Ramos (cell line): ENCODE results near the gene SLX4.
"Not testable (repeated sequence)": the region's sequence is repeated elsewhere in the genome, so short reads cannot be mapped to it uniquely, and the experiment has no call there.

Experiments
- in situ Hi-C: fragments of 300-500 bp; cut with MboI; formaldehyde crosslinking; loops from one replicate; pipeline ENCODE4 v1.14.3; 2022; ENCODE audit warnings: low sequenced_read_pairs; ENCODE audit not compliant: unreplicated experiment

Gene SLX4

DNA sequence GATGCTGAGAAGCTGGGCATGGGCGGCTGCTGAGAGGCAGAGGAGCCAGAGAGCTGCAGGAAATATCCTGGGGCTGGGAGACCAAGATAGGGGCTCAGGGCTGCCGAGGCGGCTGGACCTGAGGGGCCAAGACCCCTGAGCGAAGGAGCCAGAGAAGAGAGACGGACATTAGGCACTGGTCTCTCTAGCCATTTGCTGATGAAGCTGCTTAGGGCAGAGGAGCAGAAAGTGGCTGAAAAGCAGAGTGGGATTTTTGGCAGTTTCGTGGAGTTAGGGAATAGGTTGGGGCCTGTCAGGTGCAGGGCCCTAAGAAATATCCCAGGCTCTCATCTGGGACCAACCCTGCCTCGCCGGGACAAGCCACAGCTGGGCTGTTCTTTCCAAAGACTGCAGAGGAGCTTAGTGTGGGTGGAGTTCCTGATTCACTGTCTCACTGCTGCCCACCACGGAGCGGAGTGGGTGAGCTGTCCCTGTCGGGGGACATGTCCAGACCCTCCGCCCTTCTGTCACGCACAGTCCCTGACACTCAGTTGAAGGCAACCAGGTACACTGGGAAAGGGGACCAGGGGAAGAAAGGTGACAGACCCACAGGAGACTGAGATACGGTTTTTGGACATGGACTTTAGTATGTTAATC is 31.8 kb upstream of the SLX4 start:
- in situ Hi-C loops = no loop called here

GRCh38 chr16:3642397-3643094 is 31.1 kb upstream of the SLX4 start:
- in situ Hi-C loops = no loop called here

GRCh38 chr16:3641801-3642396 is 30.5 kb upstream of the SLX4 start:
- in situ Hi-C loops = no loop called here

DNA sequence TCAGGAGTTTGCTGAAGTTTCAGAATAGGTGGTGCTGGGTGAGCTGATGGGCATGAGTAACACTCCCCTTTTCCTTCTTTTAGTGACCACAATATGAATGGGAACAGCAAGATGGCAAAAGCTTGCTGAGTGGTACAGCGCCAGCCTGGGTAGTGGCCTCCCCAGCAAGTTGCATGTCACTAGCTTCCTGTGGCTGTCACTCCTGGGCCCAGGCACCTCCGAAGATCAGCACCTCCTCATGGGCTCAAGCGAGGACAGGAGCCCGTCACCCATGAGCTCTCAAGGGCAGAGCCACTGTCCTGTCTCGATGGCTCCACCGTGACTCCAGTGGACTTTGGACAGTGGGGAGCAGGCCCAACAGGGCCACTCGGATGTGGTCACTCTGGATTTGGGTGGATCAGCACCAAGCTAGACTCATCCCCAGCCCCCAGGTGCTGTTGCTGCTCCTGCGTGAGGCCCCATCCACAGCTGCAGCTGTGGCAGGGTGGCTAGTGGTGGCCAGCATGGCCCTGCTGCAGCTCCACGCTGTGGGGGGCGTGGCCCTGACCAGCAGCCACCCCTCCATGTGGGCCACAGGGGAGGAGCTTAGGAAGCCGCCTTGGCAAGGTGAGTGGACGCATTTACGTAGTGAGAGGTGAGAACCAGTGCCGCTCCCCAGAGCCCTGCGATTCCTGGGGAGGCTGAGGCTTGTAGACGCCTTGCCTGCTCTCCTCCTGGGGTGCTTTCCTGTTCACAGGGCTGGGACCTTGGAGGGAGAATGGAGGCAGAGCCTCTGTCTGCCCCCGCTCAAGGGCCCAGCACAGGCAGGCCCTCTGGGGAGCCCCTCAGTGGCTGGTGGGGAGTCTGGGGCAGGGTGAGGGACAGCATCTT is 29.5 kb upstream of the SLX4 start:
- in situ Hi-C loops = no loop called here

GRCh38 chr16:3640207-3640606 is 28.8 kb upstream of the SLX4 start:
- in situ Hi-C loops = no loop called here

- in situ Hi-C loops = no loop called here
These were observed 27.7 kb upstream of the SLX4 start for GRCh38 chr16:3638916-3639644.

GRCh38 chr16:3637371-3637923 is 26.0 kb upstream of the SLX4 start:
- in situ Hi-C loops = no loop called here

DNA sequence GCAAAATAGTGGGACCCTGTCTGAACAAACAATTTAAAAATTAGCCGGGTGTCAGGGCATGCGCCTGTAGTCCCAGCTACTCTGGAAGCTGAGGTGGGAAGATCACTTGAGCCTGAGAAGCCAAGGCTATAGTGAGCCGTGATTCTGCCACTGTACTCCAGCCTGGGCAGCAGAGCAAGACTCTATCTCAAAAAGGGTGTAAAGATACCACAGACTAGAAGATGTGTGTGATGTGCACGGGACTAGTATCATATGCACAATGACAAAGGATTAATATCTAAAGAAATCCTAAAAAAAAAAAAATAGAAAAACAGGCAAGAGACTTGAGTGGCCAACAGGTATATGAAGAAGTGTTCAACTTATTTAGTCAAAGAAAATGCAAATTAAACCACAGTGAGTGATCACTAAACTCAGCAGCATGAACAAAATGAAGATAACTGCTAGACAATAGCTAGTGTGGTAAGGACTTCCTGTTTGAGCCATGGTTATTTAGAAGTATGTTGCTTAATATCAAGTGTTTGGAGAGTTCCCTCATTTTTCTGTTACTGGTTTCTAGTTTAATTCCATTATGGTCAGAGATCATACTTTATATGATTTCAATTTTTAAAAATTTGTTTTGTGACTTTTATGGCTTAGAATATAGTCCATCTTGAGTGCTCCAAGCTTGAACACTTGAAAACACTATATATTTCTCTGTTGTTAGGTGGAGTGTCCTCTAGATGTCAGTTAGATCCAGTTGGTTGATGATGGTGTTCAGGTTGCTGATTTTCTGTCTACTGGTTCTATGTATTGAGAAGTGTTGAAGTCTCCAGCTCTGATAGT is 14.7 kb upstream of the SLX4 start:
- in situ Hi-C loops = no loop called here

DNA sequence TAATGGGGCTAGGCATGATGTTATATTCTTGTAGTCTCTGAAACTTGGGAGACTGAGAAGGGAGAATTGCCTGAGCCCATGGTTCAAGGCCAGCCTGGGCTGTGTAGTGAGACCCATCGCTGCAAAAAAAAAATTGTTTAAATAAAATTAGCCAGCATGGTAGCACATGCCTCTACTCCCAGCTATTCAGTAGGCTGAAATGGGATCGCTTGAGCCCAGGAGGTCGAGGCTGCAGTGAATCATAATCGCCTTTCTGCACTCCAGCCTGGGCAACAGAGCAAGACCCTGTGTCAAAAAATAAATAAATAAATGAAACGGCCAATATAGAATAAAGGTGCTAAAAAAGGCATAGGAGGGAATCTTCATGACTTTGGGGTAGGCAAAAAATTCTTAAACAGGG is 13.9 kb upstream of the SLX4 start:
- in situ Hi-C loops = no loop called here

DNA sequence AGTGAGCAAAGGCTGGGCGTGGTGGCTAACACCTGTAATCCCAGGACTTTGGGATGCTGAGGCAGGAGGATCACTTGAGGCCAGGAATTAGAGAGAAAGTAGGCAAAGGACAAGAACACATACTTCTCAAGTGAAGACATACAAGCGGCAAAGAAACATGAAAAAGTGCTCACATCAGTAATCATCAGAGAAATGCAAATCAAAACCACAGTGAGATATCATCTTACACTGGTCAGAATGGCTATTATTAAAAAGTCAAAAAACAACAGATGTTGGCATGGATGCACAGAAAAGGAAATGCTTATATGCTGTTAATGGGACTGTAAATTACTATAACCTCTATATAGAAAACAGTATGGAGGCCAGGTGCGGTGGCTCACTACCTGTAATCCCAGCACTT is 12.2 kb upstream of the SLX4 start:
- in situ Hi-C loops = no loop called here

DNA sequence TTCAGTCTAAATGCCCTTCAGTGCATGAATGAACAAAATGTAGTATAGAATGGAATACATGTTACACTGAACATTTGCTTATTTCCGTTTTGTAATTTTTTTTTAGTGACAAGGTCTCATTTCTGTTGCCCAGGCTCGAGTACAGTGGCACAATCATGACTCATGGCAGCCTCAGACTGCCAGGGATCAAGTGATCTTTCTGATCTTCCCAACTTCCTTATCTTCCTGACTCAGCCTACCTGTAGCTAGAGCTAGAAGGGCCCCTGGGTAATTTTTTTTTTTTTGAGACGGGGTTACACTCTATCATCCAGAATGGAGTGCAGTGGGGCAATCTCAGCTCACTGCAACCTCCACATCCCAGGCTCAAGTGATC is 7.3 kb upstream of the SLX4 start:
- in situ Hi-C loops = no loop called here

- in situ Hi-C loops = no loop called here
These were observed 1.4 kb upstream of the SLX4 start for GRCh38 chr16:3612510-3613466.

DNA sequence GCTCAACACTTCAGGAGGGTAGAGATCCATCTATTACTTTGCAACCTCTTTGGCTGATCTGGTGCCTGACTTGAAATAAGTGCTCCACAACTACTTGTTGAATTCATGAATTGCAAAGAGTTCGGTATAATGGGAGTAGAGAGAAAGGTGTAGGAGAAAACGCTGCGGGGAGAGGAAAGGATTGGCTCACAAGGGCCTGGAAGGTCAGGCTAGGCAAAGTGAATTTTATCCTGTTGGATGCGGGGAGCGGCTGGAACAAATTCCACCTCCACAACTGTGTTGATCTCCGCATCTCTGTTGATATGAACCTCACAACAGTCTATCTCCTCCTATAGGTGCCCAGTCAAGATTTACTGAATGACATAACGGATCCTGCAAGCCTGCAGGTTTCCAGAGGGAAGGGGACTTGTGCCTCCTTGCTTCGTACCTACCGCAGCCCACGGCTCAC is 684 bp downstream of the SLX4 start:
- in situ Hi-C loops = no loop called here

DNA sequence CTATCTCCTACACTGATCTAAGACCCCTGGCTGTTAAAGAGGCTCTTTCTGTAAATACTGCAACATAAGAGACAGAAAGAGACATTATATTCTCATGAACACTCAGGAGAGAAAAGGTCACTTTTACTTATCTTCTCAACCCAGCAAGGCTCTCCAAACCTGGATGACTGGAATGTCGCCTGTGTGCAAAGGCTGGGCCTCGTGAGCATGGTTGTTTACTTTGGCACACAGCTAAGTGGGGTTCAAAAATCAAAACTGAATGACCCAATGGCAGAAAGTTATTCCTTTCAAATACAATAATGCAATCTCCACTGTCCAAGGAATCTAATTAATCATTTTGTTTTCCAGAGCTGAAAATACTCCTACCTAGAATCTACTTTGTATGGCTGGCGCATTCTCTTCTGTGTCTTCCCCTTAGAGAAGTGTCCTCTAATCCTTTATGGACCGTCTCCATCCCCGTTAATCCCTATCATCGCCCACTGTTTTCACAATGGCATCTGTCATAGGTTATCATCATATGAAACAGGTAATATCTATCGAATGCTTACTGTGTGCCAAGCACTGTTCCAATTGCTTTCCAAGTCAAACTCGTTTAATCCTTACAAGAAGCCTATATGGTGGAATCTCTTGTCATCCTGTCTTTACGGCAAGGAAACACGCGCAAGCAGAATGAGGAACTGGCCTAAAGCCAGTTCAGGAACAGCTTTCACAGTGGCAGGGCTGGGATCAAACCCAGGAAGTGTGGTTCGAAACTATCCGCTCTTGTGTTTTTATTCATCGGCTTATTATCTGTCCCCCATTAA is 1.3 kb downstream of the SLX4 start:
- in situ Hi-C loops = no loop called here

- in situ Hi-C loops = not testable (repeated sequence)
These were observed 2.4 kb downstream of the SLX4 start for GRCh38 chr16:3608976-3609375.

- in situ Hi-C loops = no loop called here
These were observed 3.3 kb downstream of the SLX4 start for GRCh38 chr16:3608069-3608468.

- in situ Hi-C loops = no loop called here
These were observed 3.8 kb downstream of the SLX4 start for GRCh38 chr16:3607634-3608033.
